H1 (cell line): ENCODE results near the gene MAPK11. TPM values are rescaled to one million over a fixed set of nuclear protein-coding genes. Genes with fewer than 3 reads are reported as not detected.

ENCODE experiments used
- BACH1 ChIP-seq: IDR thresholded peaks from 2 replicates; pipeline ENCODE4 v1.6.1; 2012; ENCODE audit warnings: low read length, improper control_type of control experiment
- BCL11A ChIP-seq, 2 experiments: IDR thresholded peaks; one replicate each; pipeline ENCODE4 v1.6.1; 2011; ENCODE audit warnings: low read depth in 2 of 2, low read length in 2 of 2, mild to moderate bottlenecking in 2 of 2
- CBX5 ChIP-seq: fragments of 300-800, 300-1000 bp; sonication (generic); IDR thresholded peaks from 2 replicates; pipeline ENCODE4 v1.7.1; 2016; ENCODE audit warnings: antibody characterized with exemption, low read length, low read depth
- CHD1 ChIP-seq: IDR thresholded peaks from 2 replicates; pipeline ENCODE4 v1.6.1; 2012; ENCODE audit warnings: low read depth, low read length, improper control_type of control experiment
- CHD2 ChIP-seq: IDR thresholded peaks from 2 replicates; pipeline ENCODE4 v1.6.1; 2012; ENCODE audit warnings: low read length, improper control_type of control experiment
- CREB1 ChIP-seq: IDR thresholded peaks from 2 replicates; pipeline ENCODE4 v1.6.1; 2012; ENCODE audit warnings: inconsistent platforms
- KDM4A ChIP-seq: IDR thresholded peaks from one replicate; pipeline ENCODE4 v1.7.1; 2012; ENCODE audit warnings: low read depth, mild to moderate bottlenecking, moderate library complexity, low read length, inconsistent platforms; ENCODE audit not compliant: severe bottlenecking
- NANOG ChIP-seq: IDR thresholded peaks from 2 replicates; pipeline ENCODE4 v1.6.1; 2011; ENCODE audit warnings: low read length, low read depth, mild to moderate bottlenecking, inconsistent platforms; ENCODE audit not compliant: insufficient read depth, poor library complexity, severe bottlenecking
- PHF8 ChIP-seq: fragments of 200-600 bp; sonication (generic); conservative IDR thresholded peaks from 2 replicates; pipeline ENCODE4 v1.7.1; 2012; ENCODE audit warnings: low read depth, mild to moderate bottlenecking, inconsistent platforms, low read length, moderate library complexity
- POLR2A ChIP-seq, 2 experiments: IDR thresholded peaks; 1 replicate in 1 of 2; 2 replicates in 1 of 2; pipeline ENCODE4 v1.6.1; 2011; ENCODE audit warnings: low read depth in 2 of 2, low read length in 2 of 2, mild to moderate bottlenecking in 2 of 2; ENCODE audit errors: control extremely low read depth in 1 of 2
- RAD21 ChIP-seq, 2 experiments: IDR thresholded peaks in 1 of 2; conservative IDR thresholded peaks in 1 of 2; 2 replicates each; pipeline ENCODE4 v1.6.1; 2011; ENCODE audit warnings: low read depth in 2 of 2, low read length in 2 of 2, improper control_type of control experiment in 1 of 2, inconsistent platforms in 1 of 2, mild to moderate bottlenecking in 1 of 2, moderate library complexity in 1 of 2
- RFX5 ChIP-seq: IDR thresholded peaks from 2 replicates; pipeline ENCODE4 v1.6.1; 2011; ENCODE audit warnings: low read depth, low read length, improper control_type of control experiment, borderline replicate concordance
- RNF2 ChIP-seq: fragments of 200-900, 300-1000 bp; sonication (generic); IDR thresholded peaks from 2 replicates; pipeline ENCODE4 v1.7.1; 2016; ENCODE audit warnings: borderline replicate concordance, low read depth, mild to moderate bottlenecking, antibody characterized with exemption, low read length; ENCODE audit not compliant: poor library complexity, severe bottlenecking; ENCODE audit errors: missing control alignments
- SIRT6 ChIP-seq: IDR thresholded peaks from one replicate; pipeline ENCODE4 v1.7.1; 2012; ENCODE audit warnings: low read length, inconsistent platforms
- SP1 ChIP-seq: IDR thresholded peaks from 2 replicates; pipeline ENCODE4 v1.6.1; 2011; ENCODE audit warnings: low read depth, low read length
- SP2 ChIP-seq: IDR thresholded peaks from 2 replicates; pipeline ENCODE4 v1.6.1; 2012; ENCODE audit warnings: mild to moderate bottlenecking, low read length, inconsistent platforms
- TAF1 ChIP-seq: IDR thresholded peaks from 2 replicates; pipeline ENCODE4 v1.6.1; 2011; ENCODE audit warnings: mild to moderate bottlenecking, low read depth, low read length
- TAF7 ChIP-seq: optimal IDR thresholded peaks from 2 replicates; pipeline ENCODE3; 2011; ENCODE audit warnings: low read depth, mild to moderate bottlenecking, inconsistent platforms, low read length, moderate library complexity, borderline replicate concordance
- TBP ChIP-seq: IDR thresholded peaks from 2 replicates; pipeline ENCODE4 v1.6.1; 2011; ENCODE audit warnings: low read depth, low read length, improper control_type of control experiment
- TCF12 ChIP-seq: IDR thresholded peaks from 2 replicates; pipeline ENCODE4 v1.6.1; 2011; ENCODE audit warnings: low read depth, mild to moderate bottlenecking, low read length
- YY1 ChIP-seq: IDR thresholded peaks from 2 replicates; pipeline ENCODE4 v1.6.1; 2011; ENCODE audit warnings: low read depth, mild to moderate bottlenecking, low read length
- polyA plus RNA-seq, 7 experiments: library from polyadenylated mRNA; depleted of rRNA in 3 of 7; stranded (reverse) in 5 of 7; unstranded in 2 of 7; fragments of >200 nt in 5 of 7; fragments of 200-250 nt in 2 of 7; gene quantifications; 1 replicate in 5 of 7; 2 replicates in 1 of 7; 4 replicates in 1 of 7; pipeline versions ENCODE4 v1.2.1 to v1.2.3, GENCODE V29; 2011 to 2013; ENCODE audit warnings: missing spikeins in 2 of 7, mixed read lengths in 2 of 7
- total RNA-seq: library from RNA; stranded (reverse); fragmentation: NEBNext Ultra II Directional; extraction: Animal tissue kit (Norgen Biotek cat#: 25700); gene quantifications from 2 replicates; pipeline ENCODE4 v1.2.1, GENCODE V29; 2021
- TF ChIP-seq, protein P1 (sequence below): IDR thresholded peaks from 2 replicates; pipeline ENCODE4 v1.6.1; 2011; ENCODE audit warnings: low read depth, mild to moderate bottlenecking, low read length; ENCODE audit not compliant: insufficient read depth

The MAPK11 gene
- total and polyA plus RNA-seq, 2 of the 8 experiments (the other 6 are each of a cell fraction or from before 2014, with no cell fraction given), result 0.70 to 1.5 TPM

DNA sequence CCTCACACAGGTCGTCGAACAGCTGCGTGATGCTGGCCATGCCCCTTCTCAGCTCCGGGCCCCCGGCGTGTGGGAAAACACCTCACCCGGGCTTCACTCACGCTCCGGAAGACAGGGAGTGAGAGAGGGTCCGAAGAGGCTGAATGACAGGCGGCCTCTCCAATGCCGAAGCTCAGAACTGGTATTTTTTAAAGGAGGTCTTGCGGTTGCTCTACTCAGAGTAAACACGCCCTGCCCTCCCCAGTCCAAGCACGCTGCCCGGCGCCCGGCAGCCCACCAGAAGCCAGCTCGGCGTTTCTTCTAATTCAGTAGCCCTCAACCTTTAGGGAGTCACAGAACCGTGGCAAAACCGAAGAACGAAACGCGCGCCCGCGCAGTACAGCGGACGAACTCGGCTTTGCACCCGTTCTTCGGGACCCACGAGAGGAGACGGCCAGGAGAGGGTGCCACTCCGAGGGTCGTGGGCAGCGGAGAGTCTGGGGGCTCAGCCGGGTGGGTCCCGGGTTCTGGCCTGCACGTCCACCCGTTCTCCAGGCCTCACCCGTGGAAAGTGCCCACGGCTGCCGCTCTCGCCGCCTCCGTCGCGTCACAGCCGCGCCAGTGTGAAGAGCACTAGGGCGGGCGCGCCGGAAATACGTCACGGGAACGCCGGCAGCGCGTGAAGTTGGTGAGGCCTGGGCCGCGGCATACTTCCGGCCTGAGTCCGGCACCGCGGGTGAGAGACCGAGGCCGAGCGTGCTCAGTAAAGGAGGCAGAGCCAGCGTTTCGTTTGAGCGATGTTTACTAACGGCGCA lies 25.6 kb downstream of the MAPK11 start, which contains the start of gene TUBGCP6 (continued):
- TF ChIP-seq POLR2A (IDR thresholded peaks at IDR 0.05; ENCODE audit: control extremely low read depth in 1 of 2, low read depth in 2 of 2, low read length in 2 of 2) (peak in 1 of 2 experiments; percentile 90; a peak in 2 of 3 replicates), TAF7 (peak; percentile 64), KDM4A (peak; percentile 99), RFX5 (no peak), CHD2 (peak; percentile 58; the same call in 1 of the 2 replicates), YY1 (no peak), BACH1 (peak; percentile 68), TAF1 (peak; percentile 82), TCF12 (no peak), TBP (peak; percentile 68; the same call in 1 of the 2 replicates), CREB1 (peak; percentile 100), SIRT6 (no peak), CBX5 (no peak), NANOG (no peak), RNF2 (no peak), RAD21 (IDR thresholded peaks at IDR 0.05 in 1 of 2, conservative IDR thresholded peaks at IDR 0.05 in 1 of 2; ENCODE audit: low read depth in 2 of 2, low read length in 2 of 2) (no peak), PHF8 (peak; percentile 85), SP2 (no peak), SP1 (no peak), BCL11A (IDR thresholded peaks at IDR 0.05; ENCODE audit: low read depth in 2 of 2, low read length in 2 of 2) (no peak), CHD1 (no peak)
- TF ChIP-seq, protein P1, sequence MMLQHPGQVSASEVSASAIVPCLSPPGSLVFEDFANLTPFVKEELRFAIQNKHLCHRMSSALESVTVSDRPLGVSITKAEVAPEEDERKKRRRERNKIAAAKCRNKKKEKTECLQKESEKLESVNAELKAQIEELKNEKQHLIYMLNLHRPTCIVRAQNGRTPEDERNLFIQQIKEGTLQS, result peak; percentile 92
